NCI-H345 (cell line): ENCODE measurements around the gene IMMP2L.

Experiments used
- DNase-seq: peaks from one replicate; lab custom pipeline; 2025; lab: John Stamatoyannopoulos, UW

IMMP2L gene

DNA sequence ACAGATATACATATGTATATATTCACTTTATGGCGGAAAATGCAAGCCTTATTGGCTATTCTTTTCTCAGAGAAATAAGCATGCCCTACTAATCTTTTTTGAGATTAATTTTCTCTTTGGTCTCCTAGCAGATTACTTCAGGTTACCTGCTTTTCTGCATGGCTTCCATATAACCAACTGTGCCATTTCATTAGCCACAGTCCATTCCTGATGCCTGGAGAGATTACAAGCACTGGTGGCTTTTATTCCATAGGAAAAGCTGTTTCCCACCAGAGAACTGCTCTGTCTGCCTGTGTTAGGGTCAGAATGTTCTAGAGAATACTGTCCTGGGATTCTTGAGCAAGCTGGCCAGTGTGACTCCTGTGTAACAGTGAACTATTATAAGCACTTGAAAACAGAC lies 411.6 kb downstream of the IMMP2L start:
- DNase-seq, result no peak

DNA sequence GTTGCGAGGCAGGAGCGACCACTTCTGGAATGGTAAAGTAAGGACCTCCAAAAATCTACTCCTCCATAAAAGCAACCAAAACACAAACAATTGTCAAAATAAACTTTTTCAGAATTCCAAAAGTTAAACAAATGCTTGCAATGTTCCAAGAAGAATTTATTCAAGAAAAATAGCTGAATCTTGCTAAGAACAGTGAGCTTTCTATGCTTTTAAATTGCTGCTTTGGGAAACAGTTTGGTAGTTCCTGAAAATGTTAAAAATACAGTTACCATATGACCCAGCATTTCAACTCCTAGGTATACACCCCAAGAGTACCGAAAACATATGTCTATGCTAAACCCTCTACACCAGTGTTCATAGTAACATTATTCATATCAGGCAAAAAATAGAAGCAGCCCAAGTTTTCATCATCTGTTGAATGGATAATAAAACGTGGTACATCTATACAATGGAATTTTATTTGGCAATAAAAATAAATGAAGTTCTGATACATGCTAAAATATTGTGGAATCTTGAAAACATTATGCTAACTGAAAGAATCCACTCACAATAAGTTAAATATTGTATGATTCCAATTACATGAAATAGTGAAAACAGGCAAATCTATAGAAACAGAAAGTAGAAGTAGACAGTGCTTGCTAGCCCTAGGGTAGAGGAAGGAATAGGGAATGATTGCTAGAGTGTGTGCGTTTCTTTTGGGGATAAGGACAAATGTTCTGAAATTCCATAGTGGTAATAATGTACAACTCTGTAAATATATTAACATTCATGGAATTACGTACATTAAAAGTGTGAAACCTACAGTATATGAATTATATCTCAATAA lies 414.4 kb downstream of the IMMP2L start:
- DNase-seq, result no peak

- no peak for DNase-seq
Measured at GRCh38 chr7:111146136-111146535, 416.2 kb downstream of the IMMP2L start.

- DNase-seq, result no peak
Measured at GRCh38 chr7:111145472-111145871, 416.8 kb downstream of the IMMP2L start.

DNA sequence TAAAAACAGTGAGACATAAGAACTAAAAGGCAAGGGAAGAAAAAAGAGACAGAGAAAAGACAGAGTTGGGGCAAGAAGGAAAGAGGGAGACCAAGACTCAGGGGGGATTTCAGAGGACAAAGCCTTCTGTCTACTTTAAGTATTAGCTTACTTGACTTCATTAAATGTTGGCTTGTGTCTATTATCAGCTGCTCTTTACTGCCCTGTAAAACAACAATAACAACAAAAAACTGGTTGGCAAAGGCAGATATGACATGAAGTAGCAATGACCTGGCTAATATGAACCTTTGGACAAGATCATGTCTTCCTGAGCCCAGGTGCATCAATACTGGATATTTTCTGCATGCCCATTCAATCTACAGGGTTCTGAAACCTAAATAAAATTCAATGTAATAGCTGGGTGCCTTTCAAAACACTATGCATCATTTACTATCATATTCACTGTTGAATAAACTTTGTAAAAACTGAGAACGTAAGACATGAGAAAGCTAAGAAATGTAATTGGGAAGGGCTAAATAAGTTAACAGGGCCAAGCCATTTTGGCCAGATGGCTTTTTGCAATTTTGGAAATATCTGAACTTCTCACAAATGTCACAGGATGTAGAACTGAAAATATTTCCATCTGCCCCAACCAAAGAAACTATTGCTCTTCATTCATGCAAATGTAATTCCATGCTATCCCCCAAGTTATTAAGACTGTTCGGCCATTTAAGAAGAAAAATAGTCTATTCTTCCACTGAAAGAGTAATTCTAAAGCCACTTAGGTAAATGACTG lies 422.0 kb downstream of the IMMP2L start:
- DNase-seq, result no peak

- no peak for DNase-seq
Measured at GRCh38 chr7:111138586-111138985, 423.7 kb downstream of the IMMP2L start.

- DNase-seq, result no peak
Measured at GRCh38 chr7:111138193-111138569, 424.1 kb downstream of the IMMP2L start.

GRCh38 chr7:111137296-111138192 lies 424.7 kb downstream of the IMMP2L start:
- no peak for DNase-seq

- no peak for DNase-seq
Measured at GRCh38 chr7:111132833-111133232, 429.5 kb downstream of the IMMP2L start.

GRCh38 chr7:111129435-111129834 lies 432.9 kb downstream of the IMMP2L start:
- no peak for DNase-seq

DNA sequence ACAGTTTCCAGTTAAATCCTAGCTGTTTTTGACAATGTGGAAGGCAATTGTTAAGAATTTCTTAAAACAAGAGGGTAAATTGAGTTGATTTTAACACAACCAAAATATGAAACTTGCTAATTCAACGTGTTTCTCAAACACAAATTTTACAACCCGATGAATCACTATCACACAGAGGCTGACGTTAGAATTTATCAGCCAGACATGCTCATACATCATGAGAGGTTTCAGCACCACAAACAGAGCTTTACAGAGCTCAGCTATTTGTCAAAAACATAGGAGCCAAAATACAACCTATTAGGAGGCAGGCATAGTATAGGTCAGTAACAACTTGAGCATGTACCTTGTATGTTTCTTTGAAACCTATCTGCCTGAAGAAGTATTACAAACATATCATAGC lies 435.3 kb downstream of the IMMP2L start:
- no peak for DNase-seq

DNA sequence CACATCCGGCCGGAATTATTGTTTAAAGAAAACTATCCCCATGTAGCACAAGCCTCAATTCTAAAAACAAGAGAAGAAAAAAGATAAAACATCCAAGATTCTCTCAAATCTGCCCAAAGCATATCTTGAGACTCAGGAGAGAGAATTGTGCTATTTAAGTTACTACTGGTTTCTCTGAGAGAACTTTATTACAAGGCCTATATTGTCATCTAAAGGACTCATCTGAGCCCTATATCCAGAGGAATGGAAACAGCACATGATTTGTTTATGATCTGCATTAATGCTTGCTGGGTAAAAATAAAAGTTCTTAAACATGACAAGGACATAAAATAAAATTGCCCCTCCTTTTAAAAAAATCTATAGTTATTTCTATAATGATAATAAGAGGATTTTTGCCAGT lies 446.3 kb downstream of the IMMP2L start:
- no peak for DNase-seq

DNA sequence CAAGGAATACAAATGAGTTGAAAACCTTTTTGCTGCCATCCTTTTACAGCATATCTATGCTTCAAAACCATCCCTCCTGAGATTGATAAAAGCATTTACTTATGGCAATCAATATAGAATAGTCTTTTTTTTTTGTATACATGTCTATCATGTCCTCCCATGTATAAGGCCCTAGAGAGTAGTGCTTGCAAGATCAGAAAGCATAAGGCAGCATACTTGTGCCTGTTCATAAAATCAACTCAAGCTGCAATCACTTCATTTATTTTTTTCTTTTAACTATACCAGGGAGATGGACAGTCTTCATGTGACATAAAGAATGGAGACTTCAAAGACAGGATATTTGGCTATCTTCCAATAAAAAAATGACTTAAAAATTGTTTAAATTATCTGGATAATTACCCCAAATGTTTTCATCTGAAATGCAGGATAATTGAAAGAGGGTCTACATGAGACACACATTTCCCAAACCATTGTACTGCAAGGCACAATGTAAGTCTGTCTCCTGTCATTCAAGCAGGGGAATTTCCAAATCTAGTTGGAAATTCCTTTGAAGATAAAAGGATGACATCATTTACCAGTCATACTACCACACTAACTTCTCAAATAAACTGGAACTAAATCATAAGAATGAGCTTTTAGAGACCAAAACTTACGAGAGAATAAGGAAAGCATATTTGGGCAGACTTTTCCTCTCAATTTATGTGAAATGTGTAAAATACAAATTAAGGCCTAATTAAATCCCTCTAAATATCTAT lies 448.9 kb downstream of the IMMP2L start:
- DNase-seq, result no peak

- DNase-seq, result no peak
Measured at GRCh38 chr7:111112439-111112838, 449.9 kb downstream of the IMMP2L start.

GRCh38 chr7:111108496-111108895 lies 453.8 kb downstream of the IMMP2L start:
- no peak for DNase-seq

GRCh38 chr7:111108000-111108399 lies 454.3 kb downstream of the IMMP2L start:
- DNase-seq, result no peak

- DNase-seq, result no peak
Measured at GRCh38 chr7:111107579-111107978, 454.7 kb downstream of the IMMP2L start.

DNA sequence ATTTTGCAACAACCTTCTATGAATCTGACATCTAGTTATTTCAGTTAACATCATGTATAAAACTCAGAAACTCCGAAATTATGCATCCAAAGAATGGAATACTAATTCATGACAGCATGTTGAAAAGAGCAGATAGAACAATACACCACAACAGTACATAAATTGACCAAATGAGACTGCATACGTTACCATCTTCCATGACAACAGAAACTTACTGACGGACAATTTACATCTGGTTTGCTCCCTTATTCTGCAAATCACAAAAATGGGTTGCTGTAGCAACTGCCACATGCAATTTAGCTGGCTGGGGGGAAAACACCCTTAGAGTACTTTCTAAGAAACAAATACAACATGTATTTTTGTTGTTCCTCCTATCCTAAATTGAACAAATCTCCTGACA lies 457.0 kb downstream of the IMMP2L start:
- DNase-seq, result no peak

DNA sequence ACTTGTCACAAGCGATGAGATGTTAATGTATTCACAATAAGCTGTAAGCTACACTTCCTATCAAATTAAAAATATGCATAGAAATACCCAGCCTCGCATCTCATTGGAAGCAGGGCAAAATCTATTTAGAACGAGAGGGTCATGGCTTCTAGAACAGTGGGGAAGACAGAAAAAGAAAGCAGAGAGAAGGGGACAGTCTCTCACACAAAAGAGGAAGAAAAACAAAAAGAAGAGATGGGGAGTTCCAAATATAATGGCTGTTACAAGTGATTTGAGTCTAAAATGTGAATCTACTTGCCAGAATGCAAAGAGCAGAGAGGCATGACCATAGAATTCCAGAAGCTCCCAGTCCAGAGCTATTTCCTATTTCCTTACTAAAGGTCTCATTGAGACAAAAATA lies 457.6 kb downstream of the IMMP2L start:
- DNase-seq, result no peak

DNA sequence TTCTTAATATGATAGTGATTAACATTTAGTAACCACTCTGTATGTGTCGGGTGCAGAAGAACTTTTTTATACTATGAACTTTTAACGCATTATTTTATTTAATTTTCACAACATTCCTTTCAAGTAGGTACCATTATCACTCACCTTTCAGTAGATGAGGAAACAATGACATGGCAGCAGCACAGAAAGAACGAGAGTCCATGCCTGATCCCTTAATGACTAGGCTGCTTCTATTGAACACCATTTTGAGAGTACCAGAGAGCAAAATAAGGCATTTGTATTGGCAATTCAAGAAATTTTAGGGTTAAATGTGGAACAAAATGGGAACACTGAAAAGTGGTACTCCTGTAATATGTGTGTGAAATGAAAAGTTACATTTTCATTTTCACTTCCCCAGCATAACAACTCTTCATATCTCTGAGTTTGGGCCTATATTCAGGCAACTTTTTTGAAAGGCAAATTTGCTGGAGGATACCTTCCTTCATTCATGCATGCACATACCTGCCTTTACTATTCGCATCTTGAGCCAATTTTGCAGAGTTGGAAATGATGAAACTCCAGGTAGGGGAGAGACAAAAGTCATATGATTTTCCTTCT lies 458.5 kb downstream of the IMMP2L start:
- no peak for DNase-seq

DNA sequence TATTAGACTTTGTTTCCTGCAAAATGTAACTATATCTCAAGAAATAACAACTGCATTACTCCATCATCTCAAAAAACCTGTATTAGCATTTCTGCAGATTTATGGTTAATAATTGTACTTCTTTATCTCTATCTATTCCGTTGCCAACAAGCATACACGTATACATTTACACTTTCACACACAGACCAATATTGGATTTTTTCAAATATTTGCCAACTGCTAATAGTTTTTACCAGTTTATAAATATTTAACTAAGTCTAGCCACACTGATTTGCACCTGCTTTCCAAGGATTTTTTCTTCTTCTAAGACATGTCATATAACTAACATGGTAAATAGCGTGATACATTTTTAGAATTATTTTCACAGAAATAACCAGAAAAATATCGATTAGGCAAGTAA lies 459.2 kb downstream of the IMMP2L start:
- DNase-seq, result no peak
